ENCODE measurements around the gene CYB5R3.
A peak's percentile ranks its signal among the peaks of the same experiment; 100 is the strongest.

CYB5R3 gene

DNA sequence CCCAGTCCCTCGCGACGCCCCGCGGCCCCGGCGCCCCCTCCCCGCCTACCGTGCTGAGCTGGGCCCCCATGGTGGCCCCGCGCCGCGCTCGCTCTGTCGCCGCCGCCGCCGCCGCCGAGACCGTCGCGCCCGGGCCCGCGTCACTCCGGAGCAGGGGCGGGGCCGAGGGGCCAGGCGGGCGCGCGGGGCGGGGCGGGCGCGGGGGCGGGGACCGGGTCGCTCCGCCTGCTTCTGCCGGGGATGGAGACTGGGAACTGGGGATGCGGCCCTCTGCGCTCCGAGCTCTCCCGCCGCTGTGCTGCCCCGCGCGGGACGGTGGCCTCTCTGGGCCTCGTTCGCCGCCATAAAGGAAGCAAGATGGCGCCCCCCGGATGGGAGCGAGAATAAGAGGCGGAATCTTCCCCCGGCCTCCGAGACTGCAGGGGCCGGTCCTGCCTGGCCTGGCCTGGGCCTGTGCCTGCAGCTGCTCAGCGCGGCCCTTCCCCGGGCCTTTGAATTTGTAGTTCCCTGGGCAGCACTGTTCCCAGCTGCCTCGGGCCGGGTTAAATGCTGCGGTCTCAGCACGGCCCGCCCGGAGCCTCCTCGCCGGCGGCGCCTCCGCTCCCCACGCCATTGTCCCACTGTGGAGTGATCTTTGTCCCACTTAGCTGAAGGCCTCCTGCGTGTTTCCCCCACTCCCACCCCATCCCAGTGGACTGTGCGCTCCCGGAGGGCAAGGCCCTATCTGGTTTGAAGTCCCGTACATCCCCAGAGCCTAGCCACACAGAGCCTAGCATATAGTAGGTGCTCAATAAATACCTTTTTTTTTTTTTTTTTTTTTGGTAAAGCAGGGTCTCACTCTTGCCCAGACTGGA, at the start of gene CYB5R3:
Gene CYB5R3 (minus strand): TSS at position 147 of the 854 bp plus-strand sequence. CDS start 77 bp downstream, at position 70.
- DNase-seq (ENCODE audit: low read depth in 2 of 2): peak; percentile 67 to 74

DNA sequence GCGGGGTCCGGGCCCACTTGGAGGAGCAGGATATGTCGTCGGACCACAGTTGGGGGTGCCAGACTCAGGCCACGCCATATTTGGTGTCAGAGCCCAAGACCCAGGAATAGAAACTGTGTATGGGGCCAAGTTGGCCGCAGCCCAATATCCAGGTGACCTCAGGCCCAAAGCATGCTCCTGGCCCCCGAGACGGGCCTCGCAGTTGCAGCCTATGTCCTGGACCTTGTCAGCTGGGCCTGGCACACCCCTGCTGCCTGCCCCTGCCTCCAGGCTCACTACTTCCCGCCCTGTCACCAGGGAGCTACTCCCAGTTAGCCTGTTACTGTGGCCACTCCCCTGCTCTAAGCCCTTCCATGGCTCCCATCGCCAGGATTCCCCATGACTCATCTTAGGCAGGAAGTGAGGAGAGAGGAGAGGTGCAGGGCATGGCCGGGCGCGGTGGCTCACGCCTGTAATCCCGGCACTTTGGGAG, 48.4 kb upstream of the CYB5R3 start:
- DNase-seq (ENCODE audit: low read depth in 2 of 2): no peak

DNA sequence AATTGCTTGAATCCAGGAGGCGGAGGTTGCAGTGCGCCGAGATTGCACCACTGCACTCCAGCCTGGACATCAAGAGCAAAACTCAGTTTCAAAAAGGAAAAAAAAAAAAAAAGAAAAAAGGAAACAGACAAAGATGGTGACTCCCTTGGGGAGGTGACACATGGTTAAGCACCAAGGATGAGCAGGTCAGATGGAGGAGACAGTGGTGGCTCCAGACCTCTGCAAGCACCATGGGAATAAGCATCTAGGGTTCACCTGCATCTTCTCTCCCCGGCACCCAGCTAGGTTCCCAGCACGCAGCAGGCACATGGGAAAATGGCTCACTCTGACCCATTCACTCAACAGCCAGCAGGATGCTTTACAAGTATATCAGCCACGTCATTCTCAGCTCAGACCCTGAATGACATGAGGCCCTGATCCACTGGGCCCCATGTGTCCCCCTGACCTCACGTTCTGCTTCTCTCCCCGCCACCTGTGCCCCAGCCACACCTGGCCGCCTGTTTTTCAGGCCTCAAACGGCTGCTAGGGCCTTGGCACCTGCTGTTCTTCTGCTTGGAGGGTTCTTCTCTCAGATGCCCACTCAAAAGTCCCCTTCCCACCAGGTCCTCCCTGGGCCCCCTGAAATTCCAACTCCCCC, 47.3 kb upstream of the CYB5R3 start:
- DNase-seq (ENCODE audit: low read depth in 2 of 2): no peak

DNA sequence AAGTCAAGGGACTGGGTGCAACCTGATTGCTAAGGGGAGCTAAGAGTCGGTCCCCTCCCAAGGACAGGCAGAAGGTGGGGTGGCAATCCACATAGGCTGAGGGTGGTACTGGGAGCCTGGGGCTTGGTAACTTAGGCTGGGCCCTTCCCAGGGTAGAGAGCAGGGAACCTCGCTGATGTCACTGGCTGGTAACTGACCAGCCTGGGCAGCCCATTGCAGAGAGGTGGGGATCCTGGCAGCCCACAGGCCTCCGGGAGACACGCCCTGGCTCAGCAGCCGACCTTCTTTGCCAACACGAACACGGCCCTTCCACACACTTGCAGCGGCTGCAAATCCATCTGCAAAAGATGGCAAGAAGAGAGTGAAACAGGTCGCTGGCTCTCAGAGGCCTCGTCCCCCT, 46.1 kb upstream of the CYB5R3 start:
- no peak for DNase-seq (ENCODE audit: low read depth in 2 of 2)

DNA sequence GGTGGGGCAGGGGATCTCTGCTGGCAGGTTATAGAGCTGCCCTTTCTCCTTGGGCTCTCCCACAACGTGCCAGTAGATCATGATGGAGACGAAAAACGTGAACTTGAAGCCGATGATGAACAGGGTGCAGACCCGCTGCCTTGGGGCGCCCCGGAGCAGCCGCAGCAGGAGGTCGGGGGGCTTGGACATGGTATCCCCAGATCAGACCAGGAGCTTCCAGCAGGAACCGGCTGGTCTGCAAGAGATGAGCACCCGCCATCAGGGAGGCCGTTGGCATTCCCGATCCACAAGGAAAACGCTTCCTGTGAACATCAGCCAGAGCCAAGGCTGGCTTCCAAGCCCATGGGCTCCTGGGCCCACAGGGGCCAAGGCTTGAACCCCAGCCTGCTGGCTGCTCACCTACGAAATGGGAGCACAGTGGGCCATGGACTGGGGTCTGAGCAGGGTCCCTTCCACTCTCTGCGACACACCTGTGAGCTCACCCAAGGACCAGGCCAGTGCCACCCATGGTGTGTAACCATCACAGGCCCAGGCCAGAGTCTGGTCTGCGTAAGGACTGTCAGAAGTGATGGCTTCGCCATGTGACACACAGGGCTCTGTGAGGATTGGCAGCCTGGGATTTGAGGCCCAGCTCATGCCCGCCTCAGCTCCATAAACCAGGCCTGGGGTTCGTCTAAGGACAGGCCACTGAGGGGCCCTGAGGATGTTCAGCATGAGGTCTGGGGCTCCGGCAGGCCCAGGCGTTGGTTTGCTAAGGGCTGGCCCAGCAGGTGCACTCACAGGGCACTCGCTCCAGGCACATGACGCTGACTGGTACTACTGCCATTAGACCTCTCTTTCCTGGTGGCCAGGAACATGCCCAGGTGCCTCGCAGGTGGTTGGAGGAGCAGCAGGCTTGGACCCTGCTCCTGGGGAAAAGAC, 44.8 kb upstream of the CYB5R3 start:
- DNase-seq (ENCODE audit: low read depth in 2 of 2): no peak

DNA sequence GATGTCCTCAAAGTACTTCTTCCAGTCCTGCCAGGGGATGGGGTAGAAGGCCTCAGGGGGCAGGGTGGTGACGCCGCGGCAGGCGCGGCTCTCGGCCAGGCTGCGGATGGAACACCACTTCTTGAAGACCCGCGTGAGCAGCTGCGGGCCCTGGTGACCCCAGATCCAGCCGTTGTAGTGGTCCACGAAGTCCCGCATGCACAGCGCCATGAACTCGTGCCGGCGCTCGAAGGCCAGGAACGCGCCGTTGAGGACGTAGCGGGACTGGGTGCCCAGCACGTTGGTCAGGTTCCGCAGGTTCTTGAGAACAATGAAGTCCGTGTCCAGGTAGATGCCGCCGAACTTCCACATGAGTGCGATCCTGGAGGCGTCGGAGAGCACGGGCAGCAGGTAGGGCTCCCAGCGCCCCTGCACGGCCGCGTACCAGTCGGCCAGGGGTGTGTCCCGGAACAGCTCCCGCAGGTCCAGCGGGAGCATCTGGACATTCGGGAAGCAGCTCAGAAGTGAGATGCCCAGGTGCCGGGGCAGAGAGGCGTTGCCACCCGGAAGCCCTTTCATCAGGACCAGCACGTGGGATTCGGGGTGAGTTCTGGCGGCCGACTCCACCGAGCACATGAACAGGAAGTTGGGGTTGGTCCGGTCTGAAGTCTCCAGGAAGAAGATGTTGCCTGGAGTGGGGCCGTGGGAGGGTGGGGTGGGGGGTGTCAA, 44.0 kb upstream of the CYB5R3 start:
- DNase-seq (ENCODE audit: low read depth in 2 of 2): no peak

DNA sequence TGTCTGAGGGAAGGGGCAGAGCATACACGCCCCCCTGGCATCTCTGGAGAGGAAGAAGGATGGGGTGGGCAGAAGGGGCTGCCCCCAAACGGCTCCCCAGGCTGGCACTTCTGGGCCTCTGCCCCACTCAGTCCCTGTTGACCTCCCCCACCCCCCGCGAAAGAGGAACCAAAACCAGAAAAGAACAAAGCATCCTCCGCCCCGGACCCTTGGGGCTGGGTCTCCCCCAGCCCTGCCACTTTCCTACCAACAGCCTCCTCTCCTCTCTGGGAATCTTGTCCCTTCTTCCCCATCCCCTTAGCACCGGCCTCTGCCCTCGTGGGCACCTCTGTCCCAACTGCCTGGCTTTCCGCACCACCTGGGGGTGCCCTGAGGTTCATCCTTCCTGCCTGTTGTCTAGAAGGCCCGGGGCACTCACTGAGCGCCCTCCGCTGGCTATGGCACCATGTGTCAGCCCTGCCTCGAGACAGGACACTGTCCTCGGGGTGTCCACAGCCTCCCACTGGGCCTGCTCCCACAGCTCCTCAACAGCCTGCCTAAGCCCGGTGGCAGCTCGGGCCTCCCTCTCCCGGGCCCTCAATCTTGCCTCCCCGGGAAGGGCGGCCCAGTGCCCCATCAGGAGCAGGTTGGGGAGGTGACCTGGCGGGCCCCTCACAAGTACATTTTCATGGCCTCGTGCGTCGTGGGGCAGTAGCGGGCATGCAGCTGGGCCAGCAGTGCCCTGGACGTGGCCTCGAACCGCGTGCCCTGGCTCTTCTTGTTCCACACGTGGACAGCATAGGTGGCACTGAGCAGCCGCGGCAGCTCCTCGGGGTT, 43.3 kb upstream of the CYB5R3 start:
- DNase-seq (ENCODE audit: low read depth in 2 of 2): no peak

DNA sequence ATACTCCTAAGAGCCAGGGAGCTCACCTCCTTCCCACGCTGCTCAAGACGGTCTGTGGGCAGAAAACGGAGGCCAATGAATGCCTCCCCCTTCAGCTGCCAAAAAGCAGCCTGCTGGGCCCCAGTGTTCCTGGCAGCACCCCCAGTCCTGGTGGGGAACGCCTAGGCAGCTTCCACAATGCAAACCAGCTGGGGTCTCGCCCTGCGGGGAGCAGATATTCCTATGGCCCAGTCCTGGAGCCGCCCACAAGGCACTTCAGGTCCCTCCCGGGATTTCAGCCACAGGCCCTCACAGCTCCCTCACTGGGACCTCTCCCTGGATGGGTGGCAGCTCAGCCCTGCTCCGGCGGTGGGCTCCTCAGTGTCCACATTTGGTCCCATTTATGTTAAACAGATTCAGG, 42.2 kb upstream of the CYB5R3 start:
- DNase-seq (ENCODE audit: low read depth in 2 of 2): no peak

DNA sequence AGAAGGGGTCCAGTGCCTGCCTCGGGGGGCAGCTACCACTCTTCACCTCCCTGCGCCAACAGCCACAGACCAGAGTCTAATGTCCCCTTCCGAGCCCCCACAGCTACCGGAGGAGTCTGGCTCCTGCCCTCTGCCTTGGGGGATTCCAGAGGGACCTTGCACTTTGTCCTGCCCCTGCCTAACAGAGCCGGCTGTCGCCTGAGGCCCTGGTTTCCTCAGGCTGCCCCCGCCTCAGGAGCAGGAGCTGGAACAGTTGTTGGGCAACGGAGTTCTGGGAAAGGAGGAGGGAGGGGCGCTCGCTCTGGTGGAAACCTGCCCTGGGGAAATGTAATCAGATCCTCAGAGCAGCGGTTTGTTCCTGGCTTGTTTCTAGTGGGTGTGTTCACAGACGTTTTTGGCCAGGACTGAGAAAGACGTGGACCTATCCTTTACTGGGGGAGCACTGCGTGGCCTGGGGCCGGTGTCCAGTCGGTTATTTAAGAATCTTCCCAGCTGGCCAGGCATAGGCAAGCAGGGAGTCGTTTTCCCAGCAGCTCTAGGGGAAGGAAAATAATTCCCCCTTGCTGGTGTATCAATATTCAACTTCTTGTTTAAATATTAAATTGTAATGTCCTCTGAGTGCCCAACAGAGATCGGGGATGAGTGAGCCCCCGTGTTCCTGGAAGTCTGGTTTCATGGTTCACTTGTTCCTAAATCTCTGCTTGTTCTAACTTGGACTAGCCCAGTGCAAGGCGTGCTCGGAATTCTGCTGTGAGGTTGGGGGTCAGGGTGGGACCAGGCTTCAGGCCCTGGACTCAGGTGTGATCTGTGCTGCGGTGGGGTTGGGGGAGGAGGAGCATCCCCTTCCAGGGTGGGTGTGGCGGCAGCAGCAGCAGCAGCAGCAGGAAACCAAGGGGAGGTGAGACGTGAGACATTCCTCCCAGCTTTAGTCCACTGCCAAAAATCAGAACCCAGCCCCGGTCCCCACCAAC, 39.3 kb upstream of the CYB5R3 start:
- DNase-seq (ENCODE audit: low read depth in 2 of 2): no peak

DNA sequence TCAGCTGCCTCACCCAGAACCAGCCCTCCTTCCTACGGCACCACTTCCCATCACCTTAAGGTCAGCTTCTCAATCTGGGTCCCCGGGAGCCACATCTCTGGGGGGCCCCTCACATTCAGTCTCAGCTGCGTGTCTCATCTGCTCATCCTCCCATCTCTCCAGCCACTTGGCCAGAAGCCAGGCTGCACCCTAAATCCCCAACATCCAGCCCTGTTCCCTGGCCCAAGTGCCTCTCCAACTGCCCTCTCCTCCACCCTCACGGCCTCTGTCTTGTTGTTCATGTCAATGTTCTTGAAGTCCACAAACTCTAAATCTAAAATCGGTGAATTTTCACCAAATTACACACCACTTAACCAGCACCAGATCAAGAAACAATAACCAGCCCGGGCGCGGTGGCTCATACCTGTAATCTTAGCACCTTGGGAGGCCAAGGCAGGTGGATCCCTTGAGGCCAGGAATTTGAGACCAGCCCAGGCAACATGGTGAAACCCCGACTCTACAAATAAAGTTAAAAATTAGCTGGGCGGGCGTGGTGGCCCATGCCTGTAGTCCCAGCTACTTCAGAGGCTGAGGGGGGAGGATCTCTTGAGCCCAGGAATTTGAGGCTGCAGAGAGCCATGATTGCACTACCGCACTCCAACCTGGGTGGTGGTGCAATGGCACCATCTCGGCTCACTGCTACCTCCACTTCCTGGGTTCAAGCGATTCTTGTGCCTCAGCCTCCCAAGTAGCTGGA, 37.7 kb upstream of the CYB5R3 start:
- no peak for DNase-seq (ENCODE audit: low read depth in 2 of 2)

DNA sequence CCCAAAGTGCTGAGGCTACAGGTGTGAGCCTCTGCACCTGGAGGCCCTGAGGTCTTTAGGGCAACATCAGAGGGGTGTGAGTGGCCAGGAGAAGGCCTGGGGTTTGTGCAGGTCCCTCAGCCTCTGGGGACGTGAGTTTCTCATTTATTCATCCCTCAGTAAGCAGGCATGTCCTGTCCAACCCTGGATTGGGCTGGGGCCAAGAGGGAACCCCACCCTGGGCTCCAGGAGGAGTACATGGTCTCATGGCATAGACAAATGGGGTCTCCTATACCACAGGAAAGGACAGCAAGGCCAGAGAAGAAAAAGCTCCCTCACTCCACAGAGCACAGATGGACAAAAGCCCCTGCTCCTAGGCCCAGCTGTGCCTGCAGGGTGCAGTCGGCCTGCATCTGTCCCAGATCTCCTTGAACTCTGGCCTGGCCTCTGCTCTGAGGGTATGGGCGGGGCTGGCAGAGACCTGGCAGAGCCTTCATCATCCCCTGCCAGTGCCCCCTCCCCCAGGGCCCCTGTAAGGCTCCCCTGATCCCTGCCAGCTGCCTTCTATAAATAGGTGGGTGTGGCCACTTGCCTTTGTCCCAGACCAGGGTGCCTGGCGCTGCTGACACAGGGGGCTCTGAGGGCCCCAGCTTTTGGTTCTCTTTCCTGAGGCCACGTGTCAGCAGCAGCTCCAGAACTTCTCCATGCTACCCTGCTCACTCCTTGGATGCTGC, 36.9 kb upstream of the CYB5R3 start:
- DNase-seq (ENCODE audit: low read depth in 2 of 2): no peak

DNA sequence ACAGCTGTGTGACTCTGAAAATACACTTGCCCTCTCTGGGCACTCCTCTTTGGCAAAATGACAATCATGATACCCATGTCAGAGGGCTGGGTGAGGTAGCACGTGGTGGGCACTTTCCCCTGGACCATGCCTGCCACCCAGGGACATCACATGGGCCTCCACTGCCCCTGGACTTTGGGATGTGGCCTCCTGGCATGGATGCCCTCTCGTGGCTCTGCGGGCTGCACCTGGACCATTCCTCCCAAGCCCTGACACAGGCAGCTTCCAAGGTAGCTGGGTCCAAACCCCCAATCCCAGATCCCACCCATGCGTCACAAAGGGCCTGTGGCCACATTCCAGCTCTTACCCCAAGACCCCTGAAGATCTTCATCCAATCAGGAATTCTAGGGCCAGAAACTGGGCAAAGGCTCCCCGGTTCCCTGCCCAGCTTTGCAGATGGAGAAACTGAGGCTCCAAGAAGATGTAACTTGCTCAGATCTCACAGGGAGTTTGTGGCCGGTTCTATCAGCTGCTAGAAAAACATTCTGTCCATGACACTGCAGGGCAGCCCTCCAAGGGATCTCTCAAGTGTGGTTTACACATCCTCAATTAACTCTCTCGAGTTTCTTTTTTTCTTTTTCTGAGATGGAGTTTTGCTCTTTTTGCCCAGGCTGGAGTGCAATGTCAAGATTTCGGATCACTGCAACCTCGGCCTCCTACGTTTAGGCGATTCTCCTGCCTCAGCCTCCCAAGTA, 35.4 kb upstream of the CYB5R3 start:
- no peak for DNase-seq (ENCODE audit: low read depth in 2 of 2)

DNA sequence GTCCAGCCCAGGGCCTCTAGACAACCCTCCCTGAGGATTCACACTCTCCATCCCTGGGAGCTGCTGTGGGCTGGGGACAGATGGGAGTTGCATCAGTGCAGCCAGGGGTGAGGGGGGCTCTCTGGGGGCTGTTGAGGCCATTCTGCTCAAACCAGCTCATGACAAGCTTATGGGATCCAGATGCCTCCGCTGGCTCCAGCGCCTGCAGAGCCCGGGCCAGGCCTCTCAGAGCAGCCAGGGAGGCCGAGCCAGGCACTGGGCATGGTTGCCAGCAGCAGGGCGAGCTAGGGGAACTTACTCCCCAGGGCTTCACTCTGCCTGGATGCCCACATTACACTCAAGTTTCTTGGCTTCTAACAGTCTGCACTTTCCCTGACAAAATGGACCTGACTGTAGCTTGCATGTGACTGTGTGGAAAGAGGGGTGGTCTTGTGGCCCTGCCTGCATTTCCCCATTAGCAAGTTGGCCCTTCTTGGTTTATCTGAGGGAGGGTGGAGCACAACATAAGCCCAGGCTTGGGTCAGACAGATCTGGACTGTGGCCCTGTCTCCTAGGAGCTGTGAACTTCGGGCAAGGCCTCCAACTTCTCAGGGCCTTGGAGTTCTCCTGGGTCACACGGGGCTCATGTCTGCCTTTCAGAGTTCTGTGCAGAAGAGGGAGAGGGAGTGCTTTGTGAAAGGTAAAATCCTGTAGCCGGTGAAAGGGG, 34.5 kb upstream of the CYB5R3 start:
- no peak for DNase-seq (ENCODE audit: low read depth in 2 of 2)

DNA sequence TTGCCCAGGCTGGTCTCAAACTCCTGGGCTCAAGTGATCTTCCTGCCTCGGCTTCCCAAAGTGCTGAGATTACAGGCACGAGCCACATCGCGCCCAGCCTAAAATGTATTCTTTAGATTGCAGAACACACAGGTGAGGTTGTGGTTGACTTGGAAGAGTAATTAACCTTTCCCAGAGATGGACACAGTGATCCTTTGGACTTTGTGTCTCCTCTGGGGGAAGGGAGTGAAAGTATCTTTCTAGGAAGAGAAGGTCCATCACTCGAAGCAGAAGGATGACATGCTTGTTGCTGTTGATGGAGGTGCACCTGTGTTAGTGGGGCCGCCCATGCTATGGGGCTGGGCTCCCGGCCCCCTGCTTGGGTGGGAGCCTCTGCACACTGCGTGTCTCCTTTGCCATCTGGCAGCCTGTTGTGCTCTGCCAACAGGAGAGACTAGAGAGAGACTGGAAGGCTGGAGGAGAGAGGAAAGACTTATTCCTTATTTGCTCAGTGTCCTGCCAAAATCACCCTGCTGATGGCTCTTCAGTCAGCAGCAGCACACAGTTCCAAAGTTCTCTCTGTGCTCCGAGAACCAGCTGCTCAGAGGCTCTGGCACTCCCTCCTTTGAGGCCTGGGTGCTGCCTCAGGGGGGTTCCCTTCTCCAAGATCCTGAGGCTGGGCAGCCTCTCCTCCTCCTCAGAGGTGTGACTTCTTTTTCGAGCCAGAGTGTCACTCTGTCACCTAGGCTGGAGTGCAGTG, 33.1 kb upstream of the CYB5R3 start:
- DNase-seq (ENCODE audit: low read depth in 2 of 2): no peak

DNA sequence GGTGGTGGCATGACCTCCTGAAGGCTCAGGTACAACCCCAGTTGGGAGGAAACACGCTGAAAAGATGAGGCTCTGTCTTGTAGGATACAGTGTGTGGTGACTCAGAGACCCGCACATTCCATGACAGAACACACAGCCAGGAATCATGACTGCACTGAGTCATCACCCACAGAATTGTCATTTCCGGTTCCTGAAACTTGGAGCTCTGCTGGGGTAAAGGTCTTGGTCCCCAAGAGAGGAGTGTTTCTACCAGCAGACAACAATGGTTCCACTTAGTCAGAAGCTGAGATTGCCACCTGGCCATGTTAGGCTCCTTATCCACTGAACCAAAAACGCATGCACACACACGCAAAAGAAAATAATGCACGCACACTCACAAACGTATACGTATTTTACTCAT, 31.5 kb upstream of the CYB5R3 start:
- no peak for DNase-seq (ENCODE audit: low read depth in 2 of 2)

DNA sequence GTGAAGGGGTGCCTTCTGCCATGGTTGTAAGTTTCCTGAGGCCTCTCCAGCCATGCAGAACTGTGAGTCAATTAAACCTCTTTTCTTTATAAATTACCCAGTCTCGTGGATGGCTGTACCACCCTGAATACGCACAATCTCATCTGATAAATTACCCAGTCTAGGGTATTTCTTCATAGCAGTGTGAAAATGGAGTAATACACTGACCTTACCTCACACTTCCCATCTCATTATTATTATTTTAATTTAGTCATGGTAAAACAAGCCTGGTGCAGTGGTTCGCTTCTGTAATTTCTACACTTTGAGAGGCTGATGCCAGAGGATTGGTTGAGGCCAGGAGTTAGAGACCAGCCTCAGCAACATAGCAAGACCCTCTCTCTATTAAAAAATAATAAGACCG, 30.5 kb upstream of the CYB5R3 start:
- DNase-seq (ENCODE audit: low read depth in 2 of 2): no peak
